ENCODE measurements around the gene CTU2. TPM values are rescaled to one million over a fixed set of nuclear protein-coding genes. Genes with fewer than 3 reads are reported as not detected.

Gene CTU2
- polyA plus RNA-seq, 1 of the 3 experiments (the other 2 are of a cell fraction): 16.2 TPM

DNA sequence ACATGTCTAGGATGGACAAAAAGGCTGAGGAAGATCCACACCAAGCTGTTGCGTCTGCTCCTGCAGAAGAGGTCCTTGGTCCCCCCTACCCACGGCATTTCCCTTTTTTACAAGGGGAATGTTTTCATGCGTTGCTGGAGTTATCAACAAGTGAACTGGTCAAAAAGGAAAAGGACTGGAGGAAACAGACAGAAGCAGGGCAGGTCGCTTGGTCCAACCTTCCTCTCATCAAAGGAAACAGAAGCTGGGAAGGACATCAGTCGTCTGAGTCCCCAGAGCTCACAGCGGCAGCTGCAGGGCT, 52.6 kb downstream of the CTU2 start:
- H2AFZ ChIP-seq (ENCODE audit: low read depth): no peak overlapping the region
- no peaks in the 10 kb centered on the region for H3K9me3 ChIP-seq
- peaks cover 12 to 18% of the 10 kb centered on the region in 2 experiments; a peak in 2 of 4 replicates for H3K4me1 ChIP-seq (ENCODE audit: control insufficient read depth in 1 of 2, insufficient read depth in 2 of 2, low read depth in 1 of 2, low read length in 1 of 2)
- H3K9me2 ChIP-seq: no peaks in the 10 kb centered on the region
- H3K27me3 ChIP-seq (ENCODE audit: insufficient read depth): no peaks in the 10 kb centered on the region
- H3K4me2 ChIP-seq: no peak overlapping the region
- H3K9ac ChIP-seq: no peak overlapping the region
- H3F3A ChIP-seq (replicated peaks; ENCODE audit: insufficient read depth): peaks cover 11% of the 10 kb centered on the region
- peaks cover 0 to 3% of the 10 kb centered on the region in 2 experiments for H3K36me3 ChIP-seq (replicated peaks in 1 of 2; ENCODE audit: control insufficient read depth in 1 of 2, insufficient read depth in 2 of 2, low read length in 1 of 2)
- ChIA-PET POLR2A (no interaction called here), CTCF (interaction anchor here (1.1 to 30.9 kb wide), 3 partner anchors 9 to 99 kb away, joined by 3 to 540 read pairs (median 93); no protein-coding TSS in a partner anchor)
- no peak overlapping the region for H3K4me3 ChIP-seq (ENCODE audit: low read depth in 2 of 2, low read length in 1 of 2)
- TF ChIP-seq EP300 (IDR thresholded peaks at IDR 0.05; ENCODE audit: borderline replicate concordance in 1 of 2, low read depth in 1 of 2, low read length in 1 of 2) (no peak), FOXM1 (IDR thresholded peaks at IDR 0.05; ENCODE audit: low read depth) (no peak), YY1 (IDR thresholded peaks at IDR 0.05; ENCODE audit: low read depth) (no peak), CHD2 (IDR thresholded peaks at IDR 0.05; ENCODE audit: low read length, partially characterized antibody) (no peak), RXRA (IDR thresholded peaks at IDR 0.05; ENCODE audit: borderline replicate concordance, low read depth) (no peak), NFIC (IDR thresholded peaks at IDR 0.05; ENCODE audit: borderline replicate concordance) (no peak), MEF2A (IDR thresholded peaks at IDR 0.05; ENCODE audit: borderline replicate concordance, low read depth) (no peak), TCF12 (IDR thresholded peaks at IDR 0.05) (no peak), EZH2phosphoT487 (IDR thresholded peaks at IDR 0.05; ENCODE audit: borderline replicate concordance, low read depth) (no peak), GABPA (IDR thresholded peaks at IDR 0.05; ENCODE audit: low read depth) (no peak)
- TF ChIP-seq, protein P1, sequence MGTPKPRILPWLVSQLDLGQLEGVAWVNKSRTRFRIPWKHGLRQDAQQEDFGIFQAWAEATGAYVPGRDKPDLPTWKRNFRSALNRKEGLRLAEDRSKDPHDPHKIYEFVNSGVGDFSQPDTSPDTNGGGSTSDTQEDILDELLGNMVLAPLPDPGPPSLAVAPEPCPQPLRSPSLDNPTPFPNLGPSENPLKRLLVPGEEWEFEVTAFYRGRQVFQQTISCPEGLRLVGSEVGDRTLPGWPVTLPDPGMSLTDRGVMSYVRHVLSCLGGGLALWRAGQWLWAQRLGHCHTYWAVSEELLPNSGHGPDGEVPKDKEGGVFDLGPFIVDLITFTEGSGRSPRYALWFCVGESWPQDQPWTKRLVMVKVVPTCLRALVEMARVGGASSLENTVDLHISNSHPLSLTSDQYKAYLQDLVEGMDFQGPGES (IDR thresholded peaks at IDR 0.05; ENCODE audit: low read depth, low read length): no peak
- TF ChIP-seq, protein P2, sequence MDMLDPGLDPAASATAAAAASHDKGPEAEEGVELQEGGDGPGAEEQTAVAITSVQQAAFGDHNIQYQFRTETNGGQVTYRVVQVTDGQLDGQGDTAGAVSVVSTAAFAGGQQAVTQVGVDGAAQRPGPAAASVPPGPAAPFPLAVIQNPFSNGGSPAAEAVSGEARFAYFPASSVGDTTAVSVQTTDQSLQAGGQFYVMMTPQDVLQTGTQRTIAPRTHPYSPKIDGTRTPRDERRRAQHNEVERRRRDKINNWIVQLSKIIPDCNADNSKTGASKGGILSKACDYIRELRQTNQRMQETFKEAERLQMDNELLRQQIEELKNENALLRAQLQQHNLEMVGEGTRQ (IDR thresholded peaks at IDR 0.05; ENCODE audit: borderline replicate concordance, low read depth, low read length): no peak
- TF ChIP-seq, protein P3, sequence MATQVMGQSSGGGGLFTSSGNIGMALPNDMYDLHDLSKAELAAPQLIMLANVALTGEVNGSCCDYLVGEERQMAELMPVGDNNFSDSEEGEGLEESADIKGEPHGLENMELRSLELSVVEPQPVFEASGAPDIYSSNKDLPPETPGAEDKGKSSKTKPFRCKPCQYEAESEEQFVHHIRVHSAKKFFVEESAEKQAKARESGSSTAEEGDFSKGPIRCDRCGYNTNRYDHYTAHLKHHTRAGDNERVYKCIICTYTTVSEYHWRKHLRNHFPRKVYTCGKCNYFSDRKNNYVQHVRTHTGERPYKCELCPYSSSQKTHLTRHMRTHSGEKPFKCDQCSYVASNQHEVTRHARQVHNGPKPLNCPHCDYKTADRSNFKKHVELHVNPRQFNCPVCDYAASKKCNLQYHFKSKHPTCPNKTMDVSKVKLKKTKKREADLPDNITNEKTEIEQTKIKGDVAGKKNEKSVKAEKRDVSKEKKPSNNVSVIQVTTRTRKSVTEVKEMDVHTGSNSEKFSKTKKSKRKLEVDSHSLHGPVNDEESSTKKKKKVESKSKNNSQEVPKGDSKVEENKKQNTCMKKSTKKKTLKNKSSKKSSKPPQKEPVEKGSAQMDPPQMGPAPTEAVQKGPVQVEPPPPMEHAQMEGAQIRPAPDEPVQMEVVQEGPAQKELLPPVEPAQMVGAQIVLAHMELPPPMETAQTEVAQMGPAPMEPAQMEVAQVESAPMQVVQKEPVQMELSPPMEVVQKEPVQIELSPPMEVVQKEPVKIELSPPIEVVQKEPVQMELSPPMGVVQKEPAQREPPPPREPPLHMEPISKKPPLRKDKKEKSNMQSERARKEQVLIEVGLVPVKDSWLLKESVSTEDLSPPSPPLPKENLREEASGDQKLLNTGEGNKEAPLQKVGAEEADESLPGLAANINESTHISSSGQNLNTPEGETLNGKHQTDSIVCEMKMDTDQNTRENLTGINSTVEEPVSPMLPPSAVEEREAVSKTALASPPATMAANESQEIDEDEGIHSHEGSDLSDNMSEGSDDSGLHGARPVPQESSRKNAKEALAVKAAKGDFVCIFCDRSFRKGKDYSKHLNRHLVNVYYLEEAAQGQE (IDR thresholded peaks at IDR 0.05; ENCODE audit: low read depth, low read length): no peak
- WGBS (ENCODE audit: low lambda C conversion rate): 84% methylated on average over 5 of the region's 6 CpGs
- H3K27ac ChIP-seq (ENCODE audit: low read depth in 2 of 2, low read length in 1 of 2): no peak overlapping the region
- H3K79me2 ChIP-seq (ENCODE audit: insufficient read depth): peaks cover 96% of the 10 kb centered on the region
- H4K20me1 ChIP-seq (ENCODE audit: insufficient read depth): peaks cover 99% of the 10 kb centered on the region
- no peak for DNase-seq
